H1 (cell line): ENCODE results near the gene TXNDC12. TPM values are rescaled to one million over a fixed set of nuclear protein-coding genes. Genes with fewer than 3 reads are reported as not detected.
A peak's percentile ranks its signal among the peaks of the same experiment; 100 is the strongest.

Experiments
- CTCF ChIA-PET: fragments of 300-600 bp; sonication (Branson Sonifier 250); formaldehyde crosslinking; loops from one replicate; lab custom pipeline; 2021; ENCODE audit not compliant: partially characterized antibody; lab: Charles Lee
- POLR2A ChIA-PET: fragments of 300-600 bp; sonication (Branson Sonifier 250); formaldehyde crosslinking; loops from one replicate; lab custom pipeline; 2021; ENCODE audit warnings: inconsistent platforms; ENCODE audit not compliant: partially characterized antibody; lab: Charles Lee
- DNase-seq, 2 experiments: peaks; one replicate each; pipeline versions ENCODE4 v3.0.0 to v3.0.0-alpha.2; 2010 to 2022; ENCODE audit warnings: low spot score in 2 of 2, low read depth in 1 of 2, mixed read lengths in 1 of 2
- FAIRE-seq: peaks from 2 replicates; lab custom pipeline; 2011; peaks lifted over from hg19 to GRCh38; lab: Jason Lieb, UNC
- H2AFZ ChIP-seq: 2 replicates; pipeline ENCODE4 v1.8.1; 2012; ENCODE audit warnings: low read length, inconsistent platforms
- H2AK5ac ChIP-seq: 2 replicates; pipeline ENCODE4 v1.6.1; 2013; ENCODE audit warnings: low read depth, low read length
- H2BK120ac ChIP-seq: replicated peaks from 2 replicates; pipeline ENCODE3; 2013; ENCODE audit warnings: low read depth, low read length, inconsistent platforms
- H2BK12ac ChIP-seq: 2 replicates; pipeline ENCODE4 v1.6.1; 2013; ENCODE audit warnings: low read depth, low read length
- H2BK15ac ChIP-seq: 2 replicates; pipeline ENCODE4 v1.6.1; 2013; ENCODE audit warnings: low read length
- H2BK20ac ChIP-seq: 2 replicates; pipeline ENCODE4 v1.6.1; 2013; ENCODE audit warnings: low read length
- H2BK5ac ChIP-seq: 2 replicates; pipeline ENCODE4 v1.6.1; 2013; ENCODE audit warnings: low read depth, low read length
- H3K14ac ChIP-seq: 2 replicates; pipeline ENCODE4 v1.6.1; 2013; ENCODE audit warnings: inconsistent platforms; ENCODE audit not compliant: insufficient read length
- H3K18ac ChIP-seq: 2 replicates; pipeline ENCODE4 v1.6.1; 2013; ENCODE audit warnings: low read length; ENCODE audit errors: extremely low read depth
- H3K23ac ChIP-seq: 2 replicates; pipeline ENCODE4 v1.6.1; 2013; ENCODE audit warnings: inconsistent platforms; ENCODE audit not compliant: insufficient read length
- H3K23me2 ChIP-seq: 2 replicates; pipeline ENCODE4 v1.6.1; 2013; ENCODE audit warnings: low read depth, low read length
- H3K27ac ChIP-seq: 2 replicates; pipeline ENCODE4 v1.6.1; 2011; ENCODE audit warnings: low read depth, low read length, inconsistent platforms
- H3K27me3 ChIP-seq, 4 experiments: replicated peaks in 1 of 4; 1 replicate in 1 of 4; 2 replicates in 3 of 4; pipeline versions ENCODE4 v1.6.1 to v1.8.1; 2011 to 2013; ENCODE audit warnings: low read length in 3 of 4, mild to moderate bottlenecking in 3 of 4, inconsistent platforms in 2 of 4, mixed read lengths in 2 of 4, moderate library complexity in 1 of 4; ENCODE audit not compliant: control insufficient read depth in 3 of 4, insufficient read depth in 3 of 4; ENCODE audit errors: extremely low read depth in 1 of 4
- H3K36me3 ChIP-seq, 4 experiments: 2 replicates each; pipeline versions ENCODE4 v1.6.1 to v1.8.1; 2011 to 2013; ENCODE audit warnings: mild to moderate bottlenecking in 4 of 4, low read length in 3 of 4, moderate library complexity in 2 of 4, control low read depth in 1 of 4, inconsistent platforms in 1 of 4; ENCODE audit not compliant: insufficient read depth in 4 of 4, control insufficient read depth in 2 of 4
- H3K4ac ChIP-seq: replicated peaks from 2 replicates; pipeline ENCODE3; 2013; ENCODE audit warnings: low read length, low read depth, mixed read lengths, inconsistent platforms; ENCODE audit not compliant: insufficient read length
- H3K4me1 ChIP-seq, 4 experiments: replicated peaks in 1 of 4; 1 replicate in 1 of 4; 2 replicates in 3 of 4; pipeline versions ENCODE4 v1.6.1 to v1.8.1; 2011 to 2013; ENCODE audit warnings: low read length in 3 of 4, inconsistent platforms in 2 of 4, mixed read lengths in 1 of 4; ENCODE audit not compliant: insufficient read depth in 4 of 4, control insufficient read depth in 3 of 4
- H3K4me2 ChIP-seq, 2 experiments: 2 replicates each; pipeline versions ENCODE4 v1.6.1 to v1.8.1; 2011 to 2013; ENCODE audit warnings: low read depth in 2 of 2, low read length in 2 of 2, control low read depth in 1 of 2, inconsistent platforms in 1 of 2, mild to moderate bottlenecking in 1 of 2; ENCODE audit not compliant: insufficient read depth in 1 of 2
- H3K4me3 ChIP-seq, 4 experiments: fragments of 200-600, 300-600 bp in 1 of 4; sonication (generic), shearing (Covaris generic), sonication (Bioruptor Twin) in 1 of 4; 2 replicates each; pipeline versions ENCODE4 v1.5.1 to v1.8.1; 2011 to 2016; ENCODE audit warnings: low read length in 4 of 4, low read depth in 3 of 4, control low read depth in 2 of 4, inconsistent platforms in 2 of 4, mild to moderate bottlenecking in 2 of 4, mixed read lengths in 1 of 4, moderate library complexity in 1 of 4; ENCODE audit not compliant: insufficient read depth in 2 of 4; ENCODE audit errors: extremely low read depth in 1 of 4
- H3K56ac ChIP-seq: replicated peaks from 2 replicates; pipeline ENCODE3; 2013; ENCODE audit warnings: low read depth, mild to moderate bottlenecking, mixed read lengths, low read length, inconsistent platforms; ENCODE audit not compliant: insufficient read length
- H3K79me1 ChIP-seq: 2 replicates; pipeline ENCODE4 v1.6.1; 2013; ENCODE audit warnings: low read depth, low read length, control low read depth
- H3K79me2 ChIP-seq, 2 experiments: 2 replicates each; pipeline versions ENCODE4 v1.6.1 to v1.8.1; 2012 to 2013; ENCODE audit warnings: low read length in 2 of 2, mild to moderate bottlenecking in 2 of 2, inconsistent platforms in 1 of 2; ENCODE audit not compliant: insufficient read depth in 2 of 2, control insufficient read depth in 1 of 2
- H3K9ac ChIP-seq, 4 experiments: replicated peaks in 1 of 4; 1 replicate in 1 of 4; 2 replicates in 3 of 4; pipeline versions ENCODE4 v1.6.1 to v1.8.1; 2011 to 2013; ENCODE audit warnings: low read depth in 3 of 4, low read length in 3 of 4, control low read depth in 2 of 4, mild to moderate bottlenecking in 2 of 4, moderate library complexity in 2 of 4, inconsistent platforms in 1 of 4; ENCODE audit errors: extremely low read depth in 1 of 4
- H3K9me3 ChIP-seq, 2 experiments: 2 replicates each; pipeline versions ENCODE4 v1.6.1 to v1.8.1; 2012 to 2013; ENCODE audit warnings: mild to moderate bottlenecking in 2 of 2, moderate library complexity in 2 of 2, control low read depth in 1 of 2, inconsistent platforms in 1 of 2, low read depth in 1 of 2, low read length in 1 of 2, mixed read lengths in 1 of 2; ENCODE audit not compliant: insufficient read depth in 2 of 2
- H4K20me1 ChIP-seq, 2 experiments: replicated peaks in 1 of 2; 2 replicates each; pipeline versions ENCODE3 to v1.8.1; 2011 to 2013; ENCODE audit warnings: inconsistent platforms in 2 of 2, low read length in 2 of 2, mild to moderate bottlenecking in 1 of 2; ENCODE audit not compliant: insufficient read depth in 2 of 2, control insufficient read depth in 1 of 2
- H4K5ac ChIP-seq: 2 replicates; pipeline ENCODE4 v1.6.1; 2013; ENCODE audit warnings: low read length, low read depth, mixed read lengths, inconsistent platforms; ENCODE audit not compliant: insufficient read length
- H4K8ac ChIP-seq: 2 replicates; pipeline ENCODE4 v1.8.0; 2013; ENCODE audit warnings: mild to moderate bottlenecking, moderate library complexity, low read length, inconsistent platforms; ENCODE audit not compliant: insufficient read depth; ENCODE audit errors: extremely low read depth
- H4K91ac ChIP-seq: replicated peaks from 2 replicates; pipeline ENCODE3; 2013; ENCODE audit warnings: low read length, mixed read lengths, inconsistent platforms; ENCODE audit not compliant: insufficient read length
- CHD1 ChIP-seq: IDR thresholded peaks from 2 replicates; pipeline ENCODE4 v1.6.1; 2012; ENCODE audit warnings: low read depth, low read length, improper control_type of control experiment
- GABPA ChIP-seq: IDR thresholded peaks from 2 replicates; pipeline ENCODE4 v1.6.1; 2011; ENCODE audit warnings: mild to moderate bottlenecking, low read length, moderate library complexity, borderline replicate concordance; ENCODE audit not compliant: insufficient read depth
- SP4 ChIP-seq: IDR thresholded peaks from 2 replicates; pipeline ENCODE4 v1.6.1; 2012; ENCODE audit warnings: low read length, inconsistent platforms
- SUZ12 ChIP-seq: fragments of 200-600 bp; sonication (generic); IDR thresholded peaks from 2 replicates; pipeline ENCODE4 v1.6.1; 2012; ENCODE audit warnings: mild to moderate bottlenecking, inconsistent platforms, low read length, moderate library complexity, mixed read lengths
- WGBS, 2 experiments: shearing (Covaris generic) in 1 of 2; methylation state at CpG; one replicate each; pipeline versions ENCODE4 v1.1.6 to v1.1.7; 2013 to 2015; ENCODE audit warnings: low lambda C conversion rate in 2 of 2, mixed read lengths in 2 of 2, inconsistent platforms in 1 of 2, low coverage in 1 of 2, missing lambda C conversion rate in 1 of 2; ENCODE audit not compliant: insufficient replicate concordance in 2 of 2, insufficient coverage in 1 of 2, insufficient read length in 1 of 2; ENCODE audit errors: extremely low coverage in 1 of 2, missing lambda C conversion rate in 1 of 2; 5-methylcytosine and 5-hydroxymethylcytosine counted together
- polyA plus RNA-seq, 7 experiments: library from polyadenylated mRNA; depleted of rRNA in 3 of 7; stranded (reverse) in 5 of 7; unstranded in 2 of 7; fragments of >200 nt in 5 of 7; fragments of 200-250 nt in 2 of 7; gene quantifications; 1 replicate in 5 of 7; 2 replicates in 1 of 7; 4 replicates in 1 of 7; pipeline versions ENCODE4 v1.2.1 to v1.2.3, GENCODE V29; 2011 to 2013; ENCODE audit warnings: missing spikeins in 2 of 7, mixed read lengths in 2 of 7
- total RNA-seq: library from RNA; stranded (reverse); fragmentation: NEBNext Ultra II Directional; extraction: Animal tissue kit (Norgen Biotek cat#: 25700); gene quantifications from 2 replicates; pipeline ENCODE4 v1.2.1, GENCODE V29; 2021

The TXNDC12 gene
- total and polyA plus RNA-seq, 2 of the 8 experiments (the other 6 are each of a cell fraction or from before 2014, with no cell fraction given), result 35.2 to 89.8 TPM

DNA sequence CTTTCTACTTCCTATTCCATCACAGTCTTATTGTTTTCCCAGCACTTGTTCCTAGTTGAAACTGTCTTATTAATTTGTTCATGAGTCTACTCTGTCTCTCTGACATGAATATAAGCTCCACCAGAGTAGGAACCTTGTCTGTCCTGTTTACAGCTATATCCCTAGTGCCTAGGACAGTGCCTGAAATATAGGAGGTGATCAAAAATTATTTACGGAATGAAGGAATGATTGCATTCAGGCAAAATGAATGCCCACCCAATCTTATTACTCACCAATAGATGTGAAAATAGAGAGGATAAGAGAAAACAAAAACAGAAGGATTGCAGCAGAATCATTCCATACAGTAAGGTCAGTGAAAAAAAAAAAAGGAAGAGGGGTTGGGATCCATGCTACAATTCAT lies 1.1 kb downstream of the TXNDC12 start:
- Histone ChIP-seq H3K4me3 (peak overlapping the region; percentile 87 to 98 (median 92)), H4K8ac (no peak overlapping the region), H2BK120ac (no peak overlapping the region), H3K4me1 (peaks cover 0 to 7% (median 2%) of the 10 kb centered on the region in 4 experiments; a peak in 3 of 7 replicates), H2BK20ac (no peak overlapping the region), H3K36me3 (peaks cover 0 to 23% (median 4%) of the 10 kb centered on the region in 4 experiments; a peak in 5 of 8 replicates), H2AFZ (no peak overlapping the region), H3K79me2 (peaks cover 20 to 77% of the 10 kb centered on the region in 2 experiments), H3K9ac (peak overlapping the region in 3 of 4 experiments; percentile 68 to 88 (median 84); a peak in 2 of 7 replicates), H2BK12ac (no peak overlapping the region), H3K23ac (no peak overlapping the region), H4K5ac (no peak overlapping the region), H2BK5ac (no peak overlapping the region), H2AK5ac (no peak overlapping the region), H3K27ac (no peak overlapping the region), H3K9me3 (no peaks in the 10 kb centered on the region), H3K4ac (no peak overlapping the region), H4K91ac (no peak overlapping the region), H3K14ac (no peak overlapping the region), H3K56ac (no peak overlapping the region), H3K18ac (no peak overlapping the region), H3K79me1 (peaks cover 6% of the 10 kb centered on the region), H3K4me2 (peak overlapping the region; percentile 66 to 96), H4K20me1 (peaks cover 0 to 4% of the 10 kb centered on the region in 2 experiments), H3K23me2 (peaks cover 11% of the 10 kb centered on the region; the same call in 1 of the 2 replicates), H2BK15ac (no peak overlapping the region), H3K27me3 (no peaks in the 10 kb centered on the region)
- WGBS, 2 experiments, result 78% methylated on average over 1 of the region's 1 CpG; no CpG with 5 or more reads in 1 of the 2 experiments
- FAIRE-seq (no peak), DNase-seq (no peak)
- ChIA-PET CTCF (interaction anchor here (0.6 kb wide), 1 partner anchor 12 kb away, joined by 5 read pairs; no protein-coding TSS in a partner anchor), POLR2A (interaction anchor here (0.6 to 5.4 kb wide), 11 partner anchors 9 to 524 kb away, joined by 3 to 61 read pairs (median 10); partner anchors contain the start of genes KTI12, ORC1 and PRPF38A)
- TF ChIP-seq CHD1 (no peak), GABPA (no peak), SP4 (no peak), SUZ12 (no peak)
